HepG2 (cell line): ENCODE data around the gene UCK2. TPM values are rescaled to one million over a fixed set of nuclear protein-coding genes. Genes with fewer than 3 reads are reported as not detected.

Source experiments
- ARNT2 ChIP-seq: sonication (generic); formaldehyde crosslinking; IDR thresholded peaks from 2 replicates; pipeline ENCODE4 v1.8.0; 2022; ENCODE audit warnings: mild to moderate bottlenecking, low read depth, missing genetic modification reagents, moderate library complexity
- ARNTL ChIP-seq: sonication (generic); formaldehyde crosslinking; IDR thresholded peaks from 2 replicates; pipeline ENCODE4 v1.4.0; 2020; ENCODE audit warnings: mild to moderate bottlenecking, missing genetic modification reagents
- HOXA9 ChIP-seq: sonication (generic); formaldehyde crosslinking; IDR thresholded peaks from 2 replicates; pipeline ENCODE4 v1.8.1; 2022; ENCODE audit warnings: missing genetic modification reagents, mild to moderate bottlenecking, moderate library complexity, borderline replicate concordance
- LRRFIP1 ChIP-seq: sonication (generic); formaldehyde crosslinking; conservative IDR thresholded peaks from 2 replicates; pipeline ENCODE4 v1.4.0; 2020; ENCODE audit warnings: missing genetic modification reagents
- NFRKB ChIP-seq: fragments of 450-650 bp; IDR thresholded peaks from 2 replicates; pipeline ENCODE4 v1.6.1; 2017
- PREB ChIP-seq: sonication (generic); formaldehyde crosslinking; IDR thresholded peaks from 2 replicates; pipeline ENCODE4 v1.4.0; 2020; ENCODE audit warnings: missing genetic modification reagents
- SKIL ChIP-seq: sonication (generic); formaldehyde crosslinking; IDR thresholded peaks from 2 replicates; pipeline ENCODE4 v1.8.0; 2022; ENCODE audit warnings: missing genetic modification reagents, mild to moderate bottlenecking, moderate library complexity, borderline replicate concordance
- SNAPC2 ChIP-seq: sonication (generic); formaldehyde crosslinking; IDR thresholded peaks from 2 replicates; pipeline ENCODE4 v1.8.1; 2022; ENCODE audit warnings: mild to moderate bottlenecking, missing genetic modification reagents
- STAG1 ChIP-seq: sonication (generic); formaldehyde crosslinking; IDR thresholded peaks from 2 replicates; pipeline ENCODE4 v1.4.0; 2020; ENCODE audit warnings: missing genetic modification reagents
- TBL1XR1 ChIP-seq: fragments of 150-350 bp; IDR thresholded peaks from 2 replicates; pipeline ENCODE4 v1.6.1; 2014; ENCODE audit warnings: borderline replicate concordance, low read length; ENCODE audit not compliant: partially characterized antibody
- U2AF2 ChIP-seq: fragments of 200-400 bp; formaldehyde crosslinking; IDR thresholded peaks from 2 replicates; pipeline ENCODE4 v1.6.1; 2017; ENCODE audit warnings: low read depth, mild to moderate bottlenecking, low read length
- ZFP82 ChIP-seq: sonication (generic); formaldehyde crosslinking; IDR thresholded peaks from 2 replicates; pipeline ENCODE4 v1.5.1; 2020; ENCODE audit warnings: mild to moderate bottlenecking, missing genetic modification reagents, borderline replicate concordance
- ZHX1 ChIP-seq: sonication (generic); formaldehyde crosslinking; IDR thresholded peaks from 2 replicates; pipeline ENCODE4 v1.8.1; 2022; ENCODE audit warnings: low read depth, mild to moderate bottlenecking, missing genetic modification reagents
- ZNF362 ChIP-seq: sonication (generic); formaldehyde crosslinking; IDR thresholded peaks from 2 replicates; pipeline ENCODE4 v1.4.0; 2020; ENCODE audit warnings: missing genetic modification reagents, mild to moderate bottlenecking, borderline replicate concordance
- ZNF383 ChIP-seq: sonication (generic); formaldehyde crosslinking; IDR thresholded peaks from 2 replicates; pipeline ENCODE4 v1.4.0; 2020; ENCODE audit warnings: missing genetic modification reagents, mild to moderate bottlenecking, borderline replicate concordance
- ZNF430 ChIP-seq: sonication (generic); formaldehyde crosslinking; IDR thresholded peaks from 2 replicates; pipeline ENCODE4 v1.9.0; 2021; ENCODE audit warnings: mild to moderate bottlenecking, missing genetic modification reagents
- ZNF644 ChIP-seq: IDR thresholded peaks from 2 replicates; pipeline ENCODE4 v1.6.1; 2016; ENCODE audit warnings: low read depth
- ZNF678 ChIP-seq: sonication (generic); formaldehyde crosslinking; IDR thresholded peaks from 2 replicates; pipeline ENCODE4 v1.4.0; 2020; ENCODE audit warnings: mild to moderate bottlenecking, missing genetic modification reagents
- ZNF83 ChIP-seq: sonication (generic); formaldehyde crosslinking; IDR thresholded peaks from 2 replicates; pipeline ENCODE4 v1.4.0; 2020; ENCODE audit warnings: missing genetic modification reagents, mild to moderate bottlenecking, borderline replicate concordance
- ZSCAN21 ChIP-seq: sonication (generic); formaldehyde crosslinking; IDR thresholded peaks from 2 replicates; pipeline ENCODE4 v1.8.0; 2022; ENCODE audit warnings: mild to moderate bottlenecking, missing genetic modification reagents, moderate library complexity, borderline replicate concordance
- polyA plus RNA-seq, 8 experiments: library from polyadenylated mRNA; depleted of rRNA in 3 of 8; stranded (reverse) in 7 of 8; unstranded in 1 of 8; fragments of >200 nt; fragmentation: Illumina TruSeq in 4 of 8; extraction: Trizol in 4 of 8; gene quantifications; 2 replicates each; pipeline versions ENCODE4 v1.2.1 to v1.2.3, GENCODE V29; 2011 to 2016; ENCODE audit warnings: low read depth in 4 of 8, missing spikeins in 1 of 8, mixed read lengths in 1 of 8; ENCODE audit not compliant: insufficient read depth in 1 of 8
- total RNA-seq, 5 experiments: library from RNA; depleted of rRNA; stranded (reverse); fragments of >200 nt; fragmentation: Illumina TruSeq; extraction: Trizol; gene quantifications; 2 replicates each; pipeline ENCODE4 v1.2.3, GENCODE V29; 2016; ENCODE audit warnings: low read depth in 1 of 5

The UCK2 gene
- total and polyA plus RNA-seq, 2 of the 13 experiments (the other 11 are each of a cell fraction or from before 2014, with no cell fraction given): 64.3 to 78.0 TPM

- TF ChIP-seq SKIL (no peak), STAG1 (CRISPR knock-in tag) (0 out of 2 replicates have a peak, but pooled peaks have one; percentile 7), TBL1XR1 (no peak), LRRFIP1 (CRISPR knock-in tag) (no peak), NFRKB (no peak), ARNTL (CRISPR knock-in tag) (no peak), ZNF83 (no peak), SNAPC2 (CRISPR knock-in tag) (no peak), ZHX1 (CRISPR knock-in tag) (no peak), ZNF383 (no peak), U2AF2 (no peak), ZNF430 (CRISPR knock-in tag) (no peak), HOXA9 (CRISPR knock-in tag) (no peak), PREB (no peak), ZSCAN21 (CRISPR knock-in tag) (no peak), ZNF678 (CRISPR knock-in tag) (no peak), ZNF362 (no peak), ARNT2 (CRISPR knock-in tag) (no peak), ZNF644 (peak; percentile 35; the same call in 1 of the 2 replicates), ZFP82 (CRISPR knock-in tag) (no peak)
Measured at GRCh38 chr1:165884690-165885304, 57.4 kb downstream of the UCK2 start (continued).
